ENCODE results near the gene SAP30BP.

The SAP30BP gene

DNA sequence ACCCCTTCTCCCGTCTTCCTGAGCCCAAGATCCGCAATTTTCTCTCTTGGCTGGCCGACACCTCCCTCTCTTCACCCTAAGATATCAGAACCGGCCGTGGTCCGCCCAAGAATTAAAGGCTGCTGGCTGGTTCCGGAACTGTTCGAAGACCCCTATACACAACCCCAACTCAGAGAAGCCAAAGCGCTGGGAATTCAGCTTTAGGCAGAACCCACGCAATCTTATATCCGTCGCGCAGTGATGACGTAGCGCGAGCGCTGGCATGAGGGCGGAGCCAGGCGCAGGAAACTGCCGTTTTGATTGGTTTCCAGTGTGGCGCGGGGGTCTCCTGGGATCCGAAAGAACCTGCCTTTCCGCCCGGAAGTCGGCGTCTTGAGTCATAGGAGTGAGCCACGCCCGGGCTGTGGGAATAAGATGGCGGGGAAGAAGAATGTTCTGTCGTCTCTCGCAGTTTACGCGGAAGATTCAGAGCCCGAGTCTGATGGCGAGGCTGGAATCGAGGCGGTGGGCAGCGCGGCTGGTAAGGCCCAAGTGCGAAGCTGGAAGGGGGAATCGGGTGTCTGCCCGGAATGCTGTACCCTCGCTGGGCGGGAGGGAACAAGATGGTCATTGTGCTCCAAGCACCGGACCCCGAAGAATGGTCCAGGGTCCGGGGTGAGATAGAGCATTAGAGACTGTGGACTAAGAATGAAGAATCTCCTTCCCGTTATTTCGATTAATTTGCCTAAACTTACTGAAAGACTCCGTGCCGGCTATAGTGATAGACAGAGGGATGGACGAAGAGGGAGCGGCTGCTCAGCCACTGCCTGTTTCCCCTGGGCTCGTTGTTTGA, at the start of gene SAP30BP, which contains the start of gene RECQL5:
TSS of gene SAP30BP (plus strand) at position 380 of the 832 bp plus-strand sequence. CDS start at position 415, 35 bp downstream.
TSS of gene RECQL5 (minus strand) at position 196 of the 832 bp plus-strand sequence. CDS start 597 bp downstream, outside the sequence.
- DNase-seq = peak; percentile 89

DNA sequence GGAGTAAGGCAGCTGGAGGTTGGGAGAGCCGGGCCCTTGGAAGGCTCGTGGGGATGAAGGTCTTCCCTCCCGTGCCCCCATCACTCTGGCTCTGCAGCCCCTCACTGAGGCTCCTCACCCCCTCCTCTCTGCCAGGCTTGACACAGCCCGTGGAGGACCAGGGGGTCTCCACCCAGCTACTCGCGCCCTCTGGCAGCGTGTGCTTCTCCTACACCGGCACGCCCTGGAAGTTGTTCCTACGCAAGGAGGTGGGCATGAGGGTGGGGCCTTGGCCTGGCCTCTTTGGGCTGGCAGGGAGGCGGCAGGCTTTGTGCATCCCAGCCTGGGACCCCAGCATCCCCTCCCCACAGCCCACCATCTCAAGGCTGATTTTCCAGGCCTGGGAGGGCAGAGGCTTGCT, 49.5 kb upstream of the SAP30BP start:
- no peak for DNase-seq

DNA sequence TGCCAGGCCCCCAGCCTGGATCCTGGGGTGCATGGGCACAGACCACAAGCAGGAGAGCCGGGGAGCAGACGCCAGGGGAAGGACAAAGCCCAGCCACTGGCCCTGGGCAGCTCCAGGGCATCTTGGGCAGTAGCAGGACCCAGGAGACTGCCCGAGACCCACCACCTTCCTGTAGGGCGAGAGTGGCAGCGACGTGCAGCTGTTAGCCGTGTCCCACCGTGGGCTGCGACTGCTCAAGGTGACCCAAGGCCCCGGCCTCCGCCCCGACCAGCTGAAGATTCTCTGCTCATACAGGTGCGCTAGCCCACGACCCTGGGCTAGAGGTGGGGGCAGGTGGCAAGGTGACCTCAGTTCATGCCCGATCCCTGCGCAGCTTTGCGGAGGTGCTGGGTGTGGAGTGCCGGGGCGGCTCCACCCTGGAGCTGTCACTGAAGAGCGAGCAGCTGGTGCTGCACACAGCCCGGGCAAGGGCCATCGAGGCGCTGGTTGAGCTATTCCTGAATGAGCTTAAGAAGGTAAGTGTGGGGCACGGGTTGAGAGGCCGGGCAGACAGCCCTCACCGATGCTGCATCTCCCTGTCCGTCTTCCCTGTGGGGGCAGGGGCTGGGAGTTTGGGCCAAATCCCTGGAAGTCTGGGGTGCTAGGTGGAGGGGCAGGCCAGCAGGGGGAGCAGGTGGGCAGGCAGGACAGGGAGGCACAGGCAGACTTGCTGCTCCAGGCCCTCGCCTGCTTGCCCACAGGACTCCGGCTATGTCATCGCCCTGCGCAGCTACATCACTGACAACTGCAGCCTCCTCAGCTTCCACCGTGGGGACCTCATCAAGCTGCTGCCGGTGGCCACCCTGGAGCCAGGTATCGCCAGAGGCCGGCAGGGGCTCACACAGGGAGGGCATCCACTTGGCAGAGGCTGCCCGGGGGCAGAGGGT, 47.4 kb upstream of the SAP30BP start:
- DNase-seq = peak; percentile 33

DNA sequence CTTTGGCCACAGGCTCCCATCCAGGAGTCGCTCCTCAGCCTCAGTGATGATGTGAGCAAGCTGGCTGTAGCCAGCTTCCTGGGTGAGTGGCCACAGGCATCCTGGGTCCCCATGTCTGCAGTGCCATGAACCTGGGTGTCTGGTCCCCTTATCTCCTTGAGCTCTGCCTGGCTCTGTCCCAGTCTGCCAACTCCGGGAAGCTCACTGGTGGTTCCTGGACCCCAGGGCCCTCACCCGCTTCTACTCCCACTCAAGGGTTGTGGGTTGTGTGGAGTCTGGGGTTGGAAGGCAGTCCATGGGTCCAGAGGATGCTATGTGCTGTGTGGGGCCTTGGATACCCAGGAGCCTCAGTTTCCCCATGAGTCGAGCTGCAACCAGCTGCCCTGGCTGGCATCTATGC, 45.6 kb upstream of the SAP30BP start:
- no peak for DNase-seq

DNA sequence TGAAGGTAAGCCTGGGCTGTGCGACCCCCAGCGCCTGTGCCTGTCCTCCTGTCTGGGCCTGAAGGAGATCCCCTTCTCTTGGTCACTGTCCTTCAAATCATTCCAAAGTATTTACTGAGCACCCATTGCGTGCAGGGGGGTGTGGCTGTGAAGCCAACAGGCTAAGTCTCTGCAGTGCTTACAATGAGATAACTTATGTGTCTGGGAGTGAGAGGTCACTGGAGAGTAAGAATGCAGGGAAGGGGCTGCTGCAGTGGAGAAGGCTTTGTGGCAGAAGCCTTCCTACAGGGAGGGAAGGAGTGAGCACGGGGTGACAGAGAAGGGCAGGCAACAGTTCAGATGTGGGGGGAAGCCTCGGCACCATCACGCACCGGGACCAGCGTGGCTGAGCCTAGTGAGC, 45.1 kb upstream of the SAP30BP start:
- DNase-seq = no peak

DNA sequence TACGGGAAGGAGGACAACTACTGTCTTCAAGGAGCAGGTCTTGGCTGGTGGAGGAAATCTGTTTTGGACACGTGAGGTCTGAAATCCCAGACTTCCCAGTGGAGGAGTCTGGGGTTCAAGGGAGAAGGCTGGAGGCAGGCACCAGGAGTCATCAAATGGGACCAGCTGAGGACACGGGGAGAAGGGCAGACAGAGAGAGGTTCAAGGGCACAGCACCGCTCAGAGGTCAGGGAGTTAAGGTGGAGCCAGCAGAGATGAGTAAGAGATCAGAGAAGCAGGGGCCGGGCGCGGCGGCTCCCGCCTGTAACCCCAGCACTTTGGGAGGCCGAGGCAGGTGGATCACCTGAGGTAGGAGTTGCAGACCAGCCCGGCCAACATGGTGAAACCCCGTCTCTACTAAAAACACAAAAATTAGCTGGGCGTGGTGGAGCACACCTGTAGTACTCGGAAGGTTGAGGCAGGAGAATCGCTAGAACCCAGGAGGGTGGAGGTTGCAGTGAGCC, 44.3 kb upstream of the SAP30BP start:
- no peak for DNase-seq

DNA sequence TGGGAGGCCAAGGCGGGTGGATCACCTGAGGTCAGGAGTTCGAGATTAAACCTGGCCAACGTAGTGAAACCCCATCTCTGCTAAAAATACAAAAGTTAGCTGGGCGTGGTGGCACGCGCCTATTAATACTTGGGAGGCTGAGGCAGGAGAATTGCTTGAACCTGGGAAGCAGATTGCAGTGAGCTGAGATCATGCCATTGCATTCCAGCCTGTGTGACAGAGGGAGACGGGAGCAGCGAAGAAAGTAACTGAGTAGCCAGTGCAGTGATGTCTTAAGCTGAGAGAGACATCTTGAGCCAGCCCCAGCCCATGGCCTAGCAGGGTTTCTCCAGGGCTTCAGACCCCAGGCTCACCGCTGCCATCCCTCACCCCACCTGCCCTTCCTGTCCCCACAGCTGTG, 43.8 kb upstream of the SAP30BP start:
- DNase-seq = no peak

DNA sequence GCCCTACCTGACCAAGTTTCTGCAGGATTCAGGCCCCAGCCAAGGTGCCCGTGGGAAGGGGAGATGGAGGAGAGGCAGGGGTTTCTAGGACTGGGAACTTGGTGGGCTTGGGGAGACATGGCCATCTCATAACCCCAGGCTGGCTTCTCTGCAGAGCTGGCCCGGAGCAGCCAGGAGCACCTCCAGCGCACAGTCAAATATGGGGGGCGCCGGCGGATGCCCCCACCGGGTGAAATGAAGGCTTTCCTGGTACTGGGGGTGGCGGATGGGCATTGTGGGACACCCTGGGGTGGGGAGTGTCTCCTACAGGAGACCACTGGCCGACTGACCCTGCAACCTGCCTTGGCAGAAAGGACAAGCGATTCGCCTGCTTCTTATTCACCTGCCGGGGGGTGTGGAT, 43.1 kb upstream of the SAP30BP start:
- no peak for DNase-seq

DNA sequence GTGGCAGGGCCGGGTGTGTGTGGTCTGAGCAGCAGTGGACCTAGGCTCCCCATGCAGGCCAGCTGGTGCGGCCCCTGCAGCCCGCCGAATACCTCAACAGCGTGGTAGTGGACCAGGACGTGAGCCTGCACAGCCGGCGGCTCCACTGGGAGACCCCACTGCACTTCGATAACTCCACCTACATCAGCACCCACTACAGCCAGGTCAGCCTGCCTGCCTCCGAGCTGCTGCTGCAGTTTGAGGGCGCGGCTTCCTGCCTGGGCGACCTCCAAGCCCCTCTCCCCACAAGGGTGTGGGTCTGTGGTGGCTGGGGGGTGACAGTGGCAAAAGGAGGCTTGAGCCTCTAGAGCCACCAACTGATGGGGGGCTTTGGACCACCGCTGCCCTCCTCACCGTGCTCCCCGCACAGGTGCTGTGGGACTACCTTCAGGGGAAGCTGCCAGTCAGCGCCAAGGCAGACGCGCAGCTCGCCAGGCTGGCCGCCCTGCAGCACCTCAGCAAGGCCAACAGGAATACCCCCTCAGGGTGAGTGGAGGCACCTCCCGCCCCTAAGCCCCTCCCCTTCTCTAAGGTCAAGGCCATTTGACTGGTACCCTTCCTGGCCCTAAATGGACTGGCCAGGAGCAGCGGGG, 42.3 kb upstream of the SAP30BP start:
- no peak for DNase-seq

DNA sequence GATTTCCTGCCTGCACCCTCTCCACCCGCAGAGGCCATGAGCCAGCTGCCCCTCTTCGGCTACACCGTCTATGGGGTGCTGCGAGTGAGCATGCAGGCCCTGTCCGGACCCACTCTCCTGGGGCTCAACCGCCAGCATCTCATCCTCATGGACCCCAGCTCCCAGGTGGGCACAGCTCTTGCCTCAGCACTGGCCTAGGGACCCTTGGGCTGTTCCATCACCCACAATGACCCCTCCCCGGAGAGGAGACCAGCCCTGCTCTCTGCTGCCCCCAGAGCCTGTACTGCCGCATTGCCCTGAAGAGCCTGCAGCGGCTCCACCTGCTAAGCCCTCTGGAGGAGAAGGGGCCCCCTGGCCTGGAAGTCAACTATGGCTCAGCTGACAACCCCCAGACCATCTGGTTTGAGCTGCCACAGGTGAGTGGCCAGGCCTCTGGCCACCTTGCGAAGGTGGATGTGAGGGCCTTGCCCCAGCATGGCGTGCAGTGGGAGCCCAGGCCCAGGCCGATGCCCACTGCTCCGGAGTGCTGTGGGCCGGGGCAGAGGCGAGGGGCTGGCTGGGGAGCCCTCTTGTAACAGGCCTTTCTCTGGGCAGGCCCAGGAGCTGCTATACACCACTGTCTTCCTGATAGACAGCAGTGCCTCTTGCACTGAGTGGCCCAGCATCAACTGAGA, 41.2 kb upstream of the SAP30BP start:
- DNase-seq = no peak

DNA sequence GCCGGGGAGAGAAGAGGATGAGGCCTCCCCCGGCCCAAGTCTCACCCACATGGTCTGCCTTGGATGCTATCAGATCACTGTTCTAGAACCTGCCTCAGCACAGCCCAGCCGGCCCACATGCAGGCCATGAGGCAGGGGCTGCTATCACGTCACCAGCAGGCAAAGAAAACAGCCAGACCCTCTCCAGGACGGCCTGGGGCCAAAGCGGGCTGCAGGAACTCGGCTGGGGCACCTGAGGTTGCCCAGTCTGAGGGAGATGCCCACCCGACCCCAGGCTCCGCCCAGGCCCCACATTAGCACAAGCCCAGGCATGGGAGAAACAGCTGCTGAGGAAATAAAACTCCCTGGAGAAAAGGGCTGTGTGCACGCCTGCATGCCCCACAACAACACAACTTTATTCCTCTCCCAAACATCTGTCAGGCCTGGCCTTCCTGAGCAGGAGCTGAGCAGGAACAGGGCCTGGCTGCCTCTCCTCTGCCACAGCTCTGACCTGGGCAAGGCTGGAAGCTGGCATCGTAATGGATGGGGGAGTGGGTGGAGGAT, 40.6 kb upstream of the SAP30BP start:
- peak; percentile 84 for DNase-seq

DNA sequence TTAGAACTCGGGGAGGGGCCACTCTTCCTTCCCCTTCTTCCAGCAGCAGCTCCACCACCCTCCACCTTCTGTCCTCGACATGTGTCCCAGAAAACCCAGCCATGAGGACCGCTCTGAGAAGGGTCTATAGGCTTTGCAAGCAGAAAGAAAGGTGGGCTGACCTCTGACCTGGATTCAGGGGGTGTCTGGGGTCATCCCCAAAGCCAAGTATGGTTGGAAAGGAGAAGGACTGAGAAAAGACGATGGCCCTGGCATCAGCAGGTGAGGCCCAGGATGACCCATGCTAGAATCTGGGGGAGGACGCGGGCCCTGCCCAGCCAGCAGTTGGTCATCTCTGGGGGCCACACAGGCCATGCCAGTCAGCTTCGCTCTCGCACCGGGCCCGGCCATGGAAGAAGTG, 40.0 kb upstream of the SAP30BP start:
- no peak for DNase-seq

DNA sequence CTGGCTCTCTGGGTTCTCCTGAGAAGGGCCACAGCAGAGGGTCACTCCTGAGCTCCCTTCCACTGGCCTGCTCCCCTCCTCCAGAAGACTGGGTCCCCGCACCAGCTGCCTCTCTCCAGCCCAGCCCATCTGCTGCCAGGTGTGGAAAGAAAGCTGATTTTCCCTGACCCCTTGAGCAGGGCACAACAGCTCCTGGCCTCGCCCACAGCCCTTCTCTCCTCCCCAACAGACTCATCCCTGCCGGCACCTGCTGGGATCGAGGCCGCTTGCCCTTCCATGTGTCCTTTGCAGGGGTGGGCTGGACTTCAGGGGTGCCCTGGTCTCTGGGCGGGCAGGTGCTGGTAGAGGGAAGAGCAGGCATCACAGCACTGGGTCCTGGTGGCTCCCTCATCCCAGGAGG, 38.7 kb upstream of the SAP30BP start:
- no peak for DNase-seq

DNA sequence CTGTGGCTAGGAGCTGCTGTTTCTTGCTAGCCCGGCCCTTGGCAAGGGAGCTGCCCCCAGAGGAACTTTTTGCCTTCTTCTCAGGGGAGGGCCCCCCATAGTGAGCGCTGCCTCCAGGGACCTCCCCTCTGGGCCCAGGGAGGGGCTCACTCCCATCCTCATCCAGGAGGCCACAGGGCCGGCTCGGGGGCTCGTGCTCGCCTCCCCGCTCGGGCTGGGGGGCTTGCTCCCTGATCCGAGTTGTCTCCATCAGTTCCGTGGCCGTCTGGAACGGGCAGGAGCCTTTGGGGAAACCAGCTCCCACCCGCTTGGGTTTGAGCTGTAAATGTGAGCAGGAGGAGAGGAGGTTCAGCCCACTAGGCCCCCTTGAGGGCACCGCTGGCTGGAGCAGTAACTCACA, 38.0 kb upstream of the SAP30BP start:
- no peak for DNase-seq

DNA sequence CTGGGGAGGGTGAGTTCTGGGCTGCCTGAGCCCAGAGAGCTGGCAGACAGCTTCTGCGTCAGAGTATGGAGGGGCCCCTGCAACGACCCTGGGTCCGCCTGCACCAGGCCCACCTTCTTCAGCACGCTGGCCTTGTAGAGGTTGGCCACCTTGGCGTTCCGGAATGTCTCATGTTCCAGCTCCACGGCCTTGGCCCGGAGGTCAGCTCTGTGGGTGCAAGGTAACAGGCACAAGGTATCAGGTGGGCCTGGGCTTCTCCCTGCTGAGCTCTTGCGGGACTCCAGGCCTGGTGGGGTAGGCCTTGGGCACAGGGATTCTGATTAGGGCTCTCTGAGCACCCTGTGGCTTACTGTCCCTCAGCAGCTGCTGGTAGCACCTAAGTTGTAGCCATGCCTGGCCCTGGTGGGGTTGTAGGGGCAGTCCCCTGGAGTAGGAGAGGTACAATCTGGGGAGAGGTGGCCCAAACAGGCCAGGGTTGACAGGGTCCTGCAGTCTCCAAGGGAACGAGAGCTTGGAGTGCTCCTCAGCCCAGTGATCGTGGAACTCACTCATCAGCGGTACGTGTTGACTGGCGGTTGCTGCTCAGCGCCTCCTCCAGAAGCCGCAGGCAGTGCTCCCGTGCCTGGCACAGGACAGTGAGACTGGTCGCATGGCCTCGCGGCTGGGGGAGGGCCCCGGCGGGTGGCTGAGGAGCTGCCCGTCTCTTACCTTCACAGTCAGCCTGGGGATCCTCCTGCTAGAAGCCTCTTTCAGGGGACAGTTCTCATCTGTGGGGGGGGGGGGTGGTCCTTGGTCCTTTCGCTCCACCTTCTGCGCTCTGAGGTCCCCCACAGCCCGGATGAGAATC, 36.8 kb upstream of the SAP30BP start:
- no peak for DNase-seq

DNA sequence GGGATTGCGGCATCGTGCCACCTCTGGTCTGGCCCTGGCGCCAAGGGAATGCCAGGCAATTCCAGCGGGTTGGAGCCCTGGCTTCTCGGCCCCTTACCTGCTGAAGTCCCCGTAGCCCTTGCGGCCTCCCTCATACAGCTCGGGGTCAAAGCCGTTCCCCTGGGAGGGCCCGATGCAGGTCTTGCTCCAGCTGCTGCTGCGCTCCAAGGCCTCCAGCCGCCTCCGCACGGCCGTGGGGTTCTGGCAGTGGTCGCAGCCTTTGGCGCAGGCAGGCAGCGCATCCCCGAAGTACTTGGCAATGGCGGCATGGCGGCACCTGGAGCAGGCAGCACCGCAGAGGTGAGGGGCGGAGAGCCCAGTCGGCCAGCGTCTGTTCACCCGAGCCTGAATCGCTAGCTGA, 35.8 kb upstream of the SAP30BP start:
- no peak for DNase-seq

DNA sequence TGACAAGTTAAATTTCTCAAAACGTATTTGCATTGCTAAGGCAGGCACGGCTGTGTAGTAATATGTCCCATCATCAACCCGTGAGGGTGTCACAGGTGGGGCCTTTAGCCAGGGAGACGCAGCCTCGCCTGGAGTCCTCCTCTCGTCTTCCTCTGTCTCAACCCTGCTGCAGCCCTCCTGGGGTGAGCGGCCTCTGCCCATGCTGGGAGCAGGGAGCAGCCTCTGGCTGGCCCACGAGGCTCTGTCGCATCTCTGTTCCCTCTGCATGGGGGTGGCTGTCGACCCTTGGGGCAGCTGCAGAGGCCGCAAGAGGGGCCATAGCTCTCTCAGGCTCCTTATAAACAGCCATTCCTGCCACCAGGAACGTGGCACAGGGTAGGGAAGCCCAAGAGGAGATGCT, 34.7 kb upstream of the SAP30BP start:
- DNase-seq = no peak

DNA sequence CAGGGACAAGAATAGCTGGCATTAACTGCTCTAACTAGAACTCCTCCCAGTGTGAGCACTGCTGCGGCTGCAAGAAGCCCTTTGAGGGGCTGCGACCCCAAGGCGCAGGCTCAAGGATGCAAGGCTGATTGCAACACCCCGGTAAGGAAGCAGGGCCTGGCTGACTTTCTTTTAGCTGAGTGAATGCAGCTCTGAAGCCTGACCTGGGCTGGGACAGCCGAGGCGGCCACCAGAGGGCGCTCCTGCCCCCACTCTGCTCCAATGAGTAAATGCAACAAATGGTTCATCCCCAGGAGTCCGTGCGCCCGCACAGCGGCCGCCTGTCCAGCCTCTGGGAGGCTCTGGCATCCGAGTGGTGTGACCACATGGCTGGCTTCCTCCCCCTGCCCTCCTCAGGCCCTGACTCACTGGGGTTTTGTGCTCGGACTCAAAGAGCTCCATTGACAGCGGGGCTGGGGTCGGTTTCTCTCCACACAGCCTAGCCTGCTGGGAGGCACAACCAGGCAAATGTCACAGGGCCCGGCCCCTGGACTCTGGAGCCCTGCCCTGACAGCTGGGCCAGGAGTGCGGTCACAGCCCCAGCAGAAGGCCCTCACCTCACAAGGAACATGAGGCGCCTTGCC, 34.2 kb upstream of the SAP30BP start, which contains the start of gene SMIM5:
TSS of gene SMIM5 (plus strand) at position 572 of the 623 bp plus-strand sequence. CDS start 6,768 bp downstream, outside the sequence.
- DNase-seq = peak; percentile 32

DNA sequence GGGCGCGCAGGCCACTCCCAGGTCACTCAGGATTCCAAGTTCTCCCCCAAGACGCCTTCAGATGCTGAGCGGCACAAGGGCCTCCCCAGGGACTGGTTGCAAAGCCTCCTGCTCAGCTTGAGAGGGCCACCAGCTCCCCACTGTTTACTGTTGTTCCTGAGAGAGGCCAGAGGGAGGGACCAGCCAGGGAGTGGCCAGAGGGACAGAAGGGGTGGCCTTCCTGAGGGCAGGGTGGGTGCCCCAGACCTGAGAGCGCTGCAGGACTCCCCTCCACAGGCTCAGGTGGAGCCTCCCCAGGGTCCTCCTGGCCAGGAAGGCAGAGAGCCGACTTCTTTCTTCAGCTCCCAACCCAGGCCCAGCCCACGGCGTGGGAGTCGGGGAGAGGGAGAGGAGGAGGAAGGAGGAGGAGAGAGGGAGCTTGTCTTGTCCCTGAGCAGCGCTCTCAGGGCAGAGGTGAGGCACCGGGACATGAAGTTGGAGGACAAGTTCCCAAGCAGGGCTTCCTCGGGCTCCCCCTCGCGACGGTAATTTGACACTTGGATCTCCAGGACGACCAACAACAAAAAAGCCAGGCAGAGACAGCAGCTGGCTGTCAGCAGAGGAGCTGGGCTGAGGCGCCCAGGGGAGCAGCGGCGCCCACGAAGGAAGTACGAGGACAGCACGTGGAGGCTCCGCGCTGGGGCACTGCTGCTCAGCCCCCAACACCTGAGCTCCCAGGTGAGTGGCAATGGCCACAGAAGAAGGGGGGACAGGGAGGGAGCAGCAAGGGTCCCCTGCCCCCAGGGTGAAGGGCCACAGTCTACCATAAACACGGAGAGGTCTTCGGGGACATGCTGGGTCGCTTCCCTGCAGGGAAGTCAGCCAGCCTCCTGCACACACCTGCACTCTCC, 33.4 kb upstream of the SAP30BP start:
- DNase-seq = peak; percentile 86

DNA sequence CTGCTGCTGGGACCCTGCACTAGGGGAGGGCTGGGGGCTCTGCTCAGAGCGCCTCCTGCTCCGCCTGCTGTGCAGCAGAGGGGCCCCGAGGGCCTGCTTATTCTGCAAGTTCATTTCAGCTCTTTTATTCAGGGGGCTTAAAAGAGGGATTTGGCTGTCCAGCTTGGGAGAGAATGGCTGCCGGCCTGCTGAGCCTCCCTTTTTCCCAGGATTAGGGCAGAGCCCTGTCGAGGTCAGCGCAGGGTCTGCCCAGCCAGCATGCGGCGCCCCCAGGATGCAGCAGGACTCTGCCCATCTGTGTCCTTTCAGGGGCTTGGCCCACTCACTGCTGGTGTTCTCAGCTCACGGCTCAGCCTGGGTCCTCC, 32.8 kb upstream of the SAP30BP start:
- no peak for DNase-seq

All from DMS 273 treated with DMSO at 0.1 percent for 48 hours (cell line).